Measurements from ENCODE around the gene TMEM92.

- no peak for TF ChIP-seq CTCF (IDR thresholded peaks at IDR 0.05)
- TF ChIP-seq EZH2 (IDR thresholded peaks at IDR 0.05): no peak
Measured at GRCh38 chr17:50240851-50241250, 33.4 kb upstream of the TMEM92 start.

All from neural progenitor cell (in vitro differentiated cells).